HUDEP-2 (cell line): ENCODE measurements around the gene ZIC2.

Source experiments
- DNase-seq, 76 experiments: peaks; one replicate each; lab custom pipeline; 2025; ENCODE audit not compliant: unreplicated experiment in 76 of 76; lab: John Stamatoyannopoulos, UW

Gene ZIC2

GRCh38 chr13:99959127-99959539, 22.5 kb upstream of the ZIC2 start:
- DNase-seq = no peak

- DNase-seq = no peak
Measured at GRCh38 chr13:99959540-99960230, 21.9 kb upstream of the ZIC2 start.

GRCh38 chr13:99960663-99961311, 20.8 kb upstream of the ZIC2 start:
- DNase-seq = no peak

DNA sequence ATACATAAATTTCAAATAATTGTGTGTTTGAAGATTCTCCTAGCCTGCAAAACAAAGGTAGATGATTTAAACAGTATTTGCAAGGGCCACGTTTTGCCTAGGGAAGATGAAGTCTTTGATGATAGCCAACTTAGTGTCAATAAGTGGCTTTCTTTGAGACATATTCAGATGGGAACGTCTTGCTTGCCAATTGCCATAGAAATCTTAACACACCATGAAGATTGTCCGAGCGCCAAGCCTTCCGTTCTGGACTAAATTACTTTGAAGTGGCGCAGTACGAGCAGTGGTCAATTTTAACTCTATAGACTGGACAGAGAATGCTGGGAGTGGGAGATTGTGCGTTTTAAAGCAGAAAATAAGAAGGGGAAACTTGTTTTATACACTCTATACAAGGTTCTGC, 19.9 kb upstream of the ZIC2 start:
- DNase-seq = no peak

DNA sequence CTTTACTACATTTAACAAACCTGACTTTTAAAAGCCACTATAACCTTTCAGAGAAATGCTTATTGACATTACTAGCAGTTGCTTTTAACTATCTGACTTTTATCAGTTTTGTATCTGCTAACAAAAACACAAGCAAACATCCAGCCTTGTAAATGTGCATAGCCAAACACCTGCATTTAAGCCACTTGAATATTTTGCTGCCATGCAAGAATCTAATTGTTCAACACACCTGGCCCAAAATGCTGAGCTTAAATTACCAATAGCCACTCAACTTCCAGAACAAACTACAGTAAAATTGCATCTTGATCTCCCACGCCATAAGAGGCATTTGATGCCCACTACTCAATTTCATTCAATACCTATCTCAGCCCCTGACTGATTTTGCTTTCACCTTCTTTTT, 19.3 kb upstream of the ZIC2 start:
- DNase-seq = no peak

GRCh38 chr13:99963816-99964339, 17.7 kb upstream of the ZIC2 start:
- DNase-seq = no peak

- no peak for DNase-seq
Measured at GRCh38 chr13:99965329-99966000, 16.1 kb upstream of the ZIC2 start.

DNA sequence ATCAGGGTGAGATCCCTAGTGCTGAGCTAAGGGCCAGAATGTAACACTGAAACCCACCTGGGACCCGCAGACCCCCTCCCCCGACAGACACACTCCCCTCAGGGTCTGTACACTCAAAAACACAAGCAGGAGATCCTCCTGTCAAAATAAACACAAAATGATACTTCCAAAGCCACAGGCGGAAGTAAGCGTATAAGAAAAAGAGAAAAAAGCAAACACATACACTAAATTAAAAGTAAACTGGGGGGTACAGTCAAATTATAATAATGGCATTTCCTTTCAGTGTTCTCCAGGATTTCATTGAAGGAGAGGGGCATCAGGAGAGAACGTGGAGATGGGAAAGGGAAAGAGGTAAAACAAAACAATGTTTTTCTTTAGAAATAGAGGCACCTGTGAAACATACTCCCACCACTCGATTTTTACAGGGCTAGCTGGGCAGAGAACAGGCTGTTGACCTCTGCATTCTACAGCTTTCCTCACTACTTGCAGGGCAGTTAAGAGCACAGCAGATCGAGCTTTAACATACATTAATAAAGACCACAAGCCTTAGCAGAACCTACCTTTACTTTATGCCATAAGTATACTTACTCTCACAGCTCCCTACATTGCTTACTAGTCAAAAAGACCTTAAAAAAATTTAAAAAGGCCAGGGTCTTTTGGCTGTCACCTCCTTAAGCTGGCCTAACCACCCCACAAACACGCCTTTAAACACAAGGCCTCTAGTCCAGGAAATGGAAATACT, 15.3 kb upstream of the ZIC2 start:
- no peak for DNase-seq

DNA sequence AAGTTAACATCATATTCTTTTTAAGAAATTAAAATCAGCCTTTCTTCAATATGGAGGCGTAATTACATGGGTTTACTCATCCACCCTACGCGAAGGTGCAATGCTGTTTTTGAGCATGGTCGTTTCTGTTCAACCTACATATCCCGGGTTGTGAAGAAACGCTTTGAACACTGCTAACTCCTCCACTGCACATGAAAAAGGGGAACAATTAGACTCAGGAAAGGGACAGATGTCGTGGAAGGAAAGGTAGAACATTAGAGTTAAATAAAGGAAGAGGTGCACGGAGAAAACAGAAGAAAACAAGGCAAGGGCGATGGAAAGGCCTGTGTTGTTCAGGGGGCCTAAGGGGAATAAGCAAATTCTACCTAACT, 14.1 kb upstream of the ZIC2 start:
- no peak for DNase-seq

DNA sequence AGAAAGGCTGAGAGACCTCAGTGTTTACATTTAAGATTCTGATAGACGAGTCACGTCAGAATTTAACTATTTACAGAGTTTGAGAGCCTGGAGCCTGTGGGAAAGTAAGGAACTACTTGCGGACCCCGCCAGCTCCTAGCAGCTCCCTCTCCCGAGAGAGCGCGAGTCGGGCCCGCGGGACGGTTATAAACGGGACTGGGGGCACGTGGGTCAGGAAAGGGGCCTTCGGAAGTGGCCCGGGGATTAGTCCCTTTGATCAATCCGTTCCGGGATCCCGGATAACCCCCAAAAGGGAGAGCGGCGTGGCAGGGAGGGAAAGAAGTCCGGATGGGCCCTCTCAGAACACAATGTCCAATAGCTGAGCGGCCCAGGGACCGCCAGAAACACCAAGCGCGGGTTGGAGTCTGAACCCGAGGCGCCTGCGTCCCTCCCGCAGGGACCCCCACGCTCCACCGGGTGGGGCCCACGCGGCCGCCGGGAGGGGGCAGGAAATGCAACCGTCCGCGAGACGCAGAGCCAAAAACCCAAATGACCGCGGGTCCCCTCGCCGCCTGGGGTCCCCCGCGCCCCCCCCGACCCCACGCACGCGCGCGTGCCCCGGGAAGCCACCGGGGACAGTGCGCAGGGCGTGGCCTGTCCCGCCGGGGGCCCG, 13.6 kb upstream of the ZIC2 start:
- peak in 1 of 76 experiments; percentile 6 for DNase-seq

- DNase-seq = no peak
Measured at GRCh38 chr13:99968521-99969452, 12.8 kb upstream of the ZIC2 start.

DNA sequence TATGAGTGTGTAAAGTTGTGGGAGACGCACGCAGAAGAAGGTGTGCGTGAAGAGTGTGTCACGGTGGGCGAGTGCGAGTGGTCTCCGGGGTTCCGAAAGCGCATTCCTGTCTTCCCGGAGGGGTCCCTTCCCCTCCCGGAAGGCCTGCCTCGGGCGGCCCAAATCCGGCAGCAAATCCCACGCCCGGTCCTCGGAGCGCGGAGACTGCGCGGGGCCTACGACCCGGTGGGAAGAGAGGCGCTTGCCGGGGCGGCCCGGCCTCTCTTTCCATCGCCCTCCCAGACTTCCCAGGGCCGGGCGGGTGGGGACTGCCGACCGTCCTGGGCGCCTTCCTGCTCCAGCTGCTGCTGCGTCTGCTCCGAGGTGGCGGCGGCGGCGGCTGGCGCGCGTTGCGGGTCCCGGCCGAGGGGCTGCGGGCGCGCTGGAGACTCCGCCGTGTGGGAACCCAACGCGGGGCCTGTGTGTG, 12.1 kb upstream of the ZIC2 start:
- DNase-seq = no peak

DNA sequence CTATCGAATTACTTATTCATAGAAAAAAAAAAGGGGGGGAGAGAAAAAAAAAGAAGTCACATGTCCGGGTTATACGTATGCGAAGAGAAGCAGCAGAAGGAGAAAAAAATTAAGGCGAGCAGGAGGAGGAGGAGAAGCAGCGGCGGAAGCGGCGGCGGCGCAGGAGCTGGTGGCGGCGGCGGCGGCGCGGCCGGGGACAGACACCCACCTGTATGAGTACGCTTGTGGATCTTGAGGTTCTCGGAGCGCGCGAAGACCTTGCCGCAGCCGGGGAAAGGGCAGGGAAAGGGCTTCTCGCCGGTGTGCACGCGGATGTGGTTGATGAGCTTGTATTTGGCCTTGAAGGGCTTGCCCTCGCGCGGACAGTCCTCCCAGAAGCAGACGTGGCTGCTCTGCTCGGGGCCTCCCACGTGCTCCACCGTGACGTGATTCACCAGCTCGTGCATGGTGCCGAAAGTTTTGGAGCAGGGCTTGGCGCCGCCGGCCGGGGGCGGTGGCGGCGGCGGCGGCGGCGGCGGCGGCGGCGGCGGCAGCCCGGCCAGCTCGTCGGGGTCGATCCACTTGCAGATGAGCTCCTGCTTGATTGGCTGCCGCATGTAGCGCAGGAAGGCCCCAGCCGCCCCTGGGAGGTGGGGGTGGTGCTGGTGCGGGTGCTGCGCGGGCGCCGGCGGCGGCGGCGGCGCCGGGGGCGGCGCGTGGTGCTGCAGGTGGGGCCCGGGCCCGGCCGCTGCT, 11.5 kb upstream of the ZIC2 start:
- no peak for DNase-seq

- DNase-seq = peak in 1 of 76 experiments; percentile 7
Measured at GRCh38 chr13:99970651-99971575, 10.7 kb upstream of the ZIC2 start.

- DNase-seq = no peak
Measured at GRCh38 chr13:99971576-99972189, 9.9 kb upstream of the ZIC2 start, which contains the start of gene ZIC5. Gene ZIC5 (minus strand): TSS chr13:99971767. CDS start chr13:99971603, 164 bp downstream.

- no peak for DNase-seq
Measured at GRCh38 chr13:99972190-99972731, 9.3 kb upstream of the ZIC2 start.
